A375 (cell line): ENCODE results near the gene MKRN3. TPM values are rescaled to one million over a fixed set of nuclear protein-coding genes. Genes with fewer than 3 reads are reported as not detected.

Experiments used
- small RNA-seq: library from RNA; depleted of rRNA; stranded (forward); fragments of <200 nt; gene quantifications from one replicate; pipeline ENCODE3, GENCODE V24; 2014
- total RNA-seq: library from RNA; depleted of rRNA; stranded (reverse); fragments of >200 nt; shearing (Covaris generic); gene quantifications from 2 replicates; pipeline ENCODE4 v1.2.3, GENCODE V29; 2014; rRNA removed

MKRN3 gene
- total RNA-seq, result 9.4 and 13.0 TPM in 2 replicates

GRCh38 chr15:23565395-23566070 lies at the start of gene MKRN3:
Gene MKRN3 (plus strand): TSS chr15:23565674. CDS start chr15:23565783, 109 bp downstream.

Small RNAs within 50 kb of the gene (small RNA-seq; reads per million reads assigned to genes)
- gene MIR4508, result not detected

Other genes starting within 250 kb of the MKRN3 start
- gene GOLGA6L26, start 231.5 kb upstream of the MKRN3 start, total RNA-seq, result not detected in 2 replicates
- gene GOLGA8S, start 210.9 kb upstream of the MKRN3 start, total RNA-seq, result not detected in 2 replicates
- gene GOLGA6L2, start 118.4 kb upstream of the MKRN3 start, total RNA-seq, result not detected in 2 replicates
- gene MAGEL2, start 82.2 kb downstream of the MKRN3 start, total RNA-seq, result 0.08 and 0.15 TPM in 2 replicates
- 23.5 and 24.9 TPM in 2 replicates for gene NDN, start 121.6 kb downstream of the MKRN3 start, total RNA-seq